Activated T-cell treated with anti-CD3 and anti-CD28 coated beads, Interleukin-2, amount 50 U/mL, for 48 hours (primary cell): ENCODE data around the gene CCDC86.

Source experiments
- DNase-seq, 2 experiments: peaks; one replicate each; pipeline ENCODE4 v3.0.0-alpha.2; 2020

The CCDC86 gene

GRCh38 chr11:60899046-60899936, 57.4 kb downstream of the CCDC86 start:
- DNase-seq, result peak in 1 of 2 experiments; percentile 36

- DNase-seq, result no peak
Measured at GRCh38 chr11:60899977-60900376, 58.1 kb downstream of the CCDC86 start.
